ENCODE results near the gene FAM171A2. TPM values are rescaled to one million over a fixed set of nuclear protein-coding genes. Genes with fewer than 3 reads are reported as not detected.
A peak's percentile ranks its signal among the peaks of the same experiment; 100 is the strongest.

FAM171A2 gene
- total RNA-seq, 1 donor from 2014 or later = 89.5 TPM

DNA sequence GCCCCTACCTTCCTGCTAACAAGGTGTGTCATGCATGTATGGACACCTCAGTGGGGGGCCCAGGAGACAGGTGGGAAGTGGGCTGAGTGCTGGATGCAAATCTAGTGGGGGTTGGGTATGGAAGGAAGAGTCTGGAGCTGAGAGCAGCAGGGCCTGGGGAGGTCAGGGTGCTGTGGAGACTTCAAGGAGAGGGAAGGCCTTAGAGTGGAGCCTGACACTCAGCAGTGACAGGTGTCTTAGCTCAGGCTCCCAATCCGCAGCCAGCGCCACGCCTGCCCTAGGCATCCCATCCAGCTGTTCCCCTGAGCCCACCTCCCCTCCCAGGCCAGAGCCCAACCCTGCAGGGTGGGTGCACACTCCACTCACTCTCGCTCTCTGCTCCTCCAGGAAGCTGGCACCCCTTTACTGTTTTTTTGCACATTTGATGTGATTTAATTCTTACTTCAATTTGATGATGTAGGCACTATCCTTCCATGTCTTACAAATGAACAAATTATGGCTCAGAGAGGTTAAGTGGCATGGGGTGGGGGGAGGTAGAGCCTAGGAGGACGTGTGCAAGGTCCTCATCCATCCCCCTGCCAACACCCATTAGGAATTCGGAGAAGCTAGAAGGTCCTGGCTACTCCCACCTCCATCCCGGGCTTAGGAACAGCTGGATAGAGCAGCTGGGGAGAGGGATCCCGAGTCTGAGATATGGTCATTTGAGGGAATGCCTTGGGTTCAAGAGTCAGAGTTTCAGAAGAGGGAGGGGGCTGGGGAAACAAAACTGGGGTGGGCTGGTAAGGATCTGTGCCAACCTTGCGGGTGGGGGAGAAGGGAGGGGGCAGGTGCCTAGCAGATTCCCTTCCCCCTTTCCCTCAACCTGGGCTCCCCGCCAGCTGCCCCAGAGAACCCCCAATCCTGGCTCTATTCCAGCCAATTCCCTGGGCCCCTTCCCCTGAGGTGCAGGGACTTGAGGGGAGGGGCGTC is 2.1 kb downstream of the FAM171A2 start:
- peak; percentile 85 for DNase-seq (ENCODE audit: low read depth)

DNA sequence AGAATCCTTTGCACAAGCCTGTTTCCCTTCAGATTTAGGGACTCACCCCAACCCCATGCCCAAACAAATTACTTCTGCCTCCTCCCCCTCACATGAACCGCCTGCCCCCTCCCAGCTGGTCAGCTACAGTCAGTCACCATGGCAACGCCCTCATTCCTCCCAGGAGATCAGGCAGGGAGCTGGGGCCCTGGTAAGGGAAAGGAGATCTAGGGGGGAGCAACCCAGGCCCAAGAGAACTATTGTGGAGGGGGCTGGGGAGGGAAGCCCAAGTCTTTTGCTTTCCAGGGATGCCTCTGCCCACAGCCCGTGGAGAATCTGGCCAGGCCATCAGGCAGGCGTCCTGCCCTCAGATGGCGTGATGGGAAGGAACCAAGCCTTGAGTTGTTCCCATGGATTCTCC is 2.8 kb downstream of the FAM171A2 start:
- DNase-seq (ENCODE audit: low read depth) = peak; percentile 59

DNA sequence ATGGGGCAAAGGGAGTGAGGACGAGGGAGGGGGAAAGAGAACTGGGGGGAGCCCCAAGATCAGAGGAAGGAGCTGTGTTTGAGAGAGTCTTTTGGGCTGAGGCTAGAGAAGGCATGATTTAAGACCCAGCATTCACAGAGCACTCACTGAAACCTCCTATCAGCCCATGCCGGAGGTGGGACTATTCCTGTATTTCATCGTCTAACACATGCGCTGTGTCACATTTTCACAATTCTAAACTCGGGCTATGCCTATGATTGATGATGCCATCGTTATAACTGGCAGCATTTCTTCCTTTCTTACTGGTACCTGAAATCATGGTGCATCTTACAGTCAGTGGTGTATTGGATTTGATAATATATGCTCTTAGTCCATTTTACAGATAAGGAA is 3.5 kb downstream of the FAM171A2 start:
- DNase-seq (ENCODE audit: low read depth) = no peak

DNA sequence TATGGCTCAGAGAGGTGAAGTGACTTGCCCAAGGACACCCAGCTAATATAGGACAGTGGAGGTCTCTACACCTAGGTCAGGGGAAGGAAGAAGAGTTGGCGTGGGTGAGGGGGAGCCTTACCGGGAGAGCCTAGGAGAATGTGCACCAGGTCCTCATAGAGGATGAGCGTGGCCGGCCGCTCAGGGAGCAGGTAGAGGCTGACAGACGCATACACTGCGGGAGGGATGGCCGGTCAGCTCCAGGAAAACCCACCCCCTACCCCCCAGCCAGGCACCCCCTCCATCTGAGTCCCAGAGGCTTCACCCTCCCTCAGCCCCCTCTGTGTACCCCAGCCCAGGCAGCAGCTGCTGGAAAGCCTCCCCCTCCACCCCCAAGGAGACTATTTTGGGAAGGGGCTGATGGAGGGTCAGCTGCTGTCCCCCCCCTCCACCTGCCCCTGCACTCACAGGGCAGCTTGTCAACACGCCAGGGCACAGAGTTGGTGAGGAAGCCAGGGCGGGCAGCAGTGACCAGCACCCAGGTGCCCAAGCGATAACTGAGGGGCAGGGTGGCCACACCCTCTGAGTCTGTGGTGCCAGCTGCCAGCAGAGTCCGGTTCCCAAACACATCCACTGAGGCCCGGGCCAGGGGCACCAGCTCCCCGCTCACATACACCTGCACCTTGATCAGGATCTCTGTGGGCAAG is 4.1 kb downstream of the FAM171A2 start:
- DNase-seq (ENCODE audit: low read depth) = peak; percentile 66

DNA sequence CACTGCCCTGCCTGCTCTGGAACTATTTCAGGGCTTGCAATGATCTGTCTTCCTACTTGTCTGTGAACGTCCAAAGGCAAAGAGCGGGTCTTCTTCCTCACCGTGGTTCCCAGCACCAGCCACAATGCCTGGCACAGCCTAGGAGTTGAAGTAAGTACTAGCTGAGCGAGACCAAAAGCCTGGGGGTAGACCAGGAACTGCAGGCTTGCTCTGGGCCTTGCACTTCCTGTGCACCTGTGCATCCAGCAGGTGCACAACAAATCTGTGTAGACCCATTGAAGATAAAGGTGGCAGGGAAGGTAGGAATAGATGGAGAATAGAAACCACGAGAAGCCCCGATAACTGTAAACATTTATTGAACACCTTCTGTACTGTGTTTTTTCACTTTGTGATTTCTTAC is 4.6 kb downstream of the FAM171A2 start:
- no peak for DNase-seq (ENCODE audit: low read depth)

DNA sequence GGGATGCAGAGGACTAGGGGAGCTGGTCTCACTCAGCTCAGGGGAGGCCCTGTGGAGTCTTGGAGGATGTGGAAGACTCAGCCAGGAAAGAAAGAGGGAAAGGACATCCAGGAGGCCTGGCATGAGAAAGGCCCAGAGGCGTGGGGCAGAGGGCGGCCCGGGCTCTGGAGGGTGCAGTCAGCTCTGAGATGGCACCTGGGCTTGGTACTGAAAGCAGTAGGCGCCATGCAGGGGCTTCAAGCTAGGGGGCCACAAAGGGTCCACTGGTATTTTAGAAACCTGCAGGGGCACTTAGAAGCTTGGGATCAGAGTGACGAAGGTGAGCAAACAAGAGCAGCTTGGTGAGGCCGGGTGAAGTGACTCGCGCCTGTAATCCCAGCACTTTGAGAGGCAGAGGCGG is 5.6 kb downstream of the FAM171A2 start:
- no peak for DNase-seq (ENCODE audit: low read depth)

DNA sequence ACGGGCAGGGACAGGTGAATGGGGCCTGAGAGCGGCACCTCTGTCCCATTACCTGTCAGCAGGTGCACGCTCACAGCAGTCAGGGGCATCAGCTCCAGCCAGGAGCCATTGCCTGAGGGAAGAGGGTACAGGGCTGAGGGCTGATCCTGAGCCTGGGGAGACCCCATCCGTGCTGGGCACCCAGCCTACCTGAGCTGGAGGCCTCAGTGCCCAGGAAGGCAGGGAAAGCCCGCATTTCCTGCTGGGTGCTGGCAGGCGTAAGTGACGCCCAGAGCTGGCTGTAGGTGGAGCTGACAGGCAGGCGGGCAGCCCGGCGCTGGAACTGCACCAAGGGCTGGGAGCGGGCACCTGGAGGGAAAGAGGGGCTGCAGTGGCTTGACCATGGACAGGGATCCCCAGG is 7.4 kb downstream of the FAM171A2 start:
- DNase-seq (ENCODE audit: low read depth) = no peak

DNA sequence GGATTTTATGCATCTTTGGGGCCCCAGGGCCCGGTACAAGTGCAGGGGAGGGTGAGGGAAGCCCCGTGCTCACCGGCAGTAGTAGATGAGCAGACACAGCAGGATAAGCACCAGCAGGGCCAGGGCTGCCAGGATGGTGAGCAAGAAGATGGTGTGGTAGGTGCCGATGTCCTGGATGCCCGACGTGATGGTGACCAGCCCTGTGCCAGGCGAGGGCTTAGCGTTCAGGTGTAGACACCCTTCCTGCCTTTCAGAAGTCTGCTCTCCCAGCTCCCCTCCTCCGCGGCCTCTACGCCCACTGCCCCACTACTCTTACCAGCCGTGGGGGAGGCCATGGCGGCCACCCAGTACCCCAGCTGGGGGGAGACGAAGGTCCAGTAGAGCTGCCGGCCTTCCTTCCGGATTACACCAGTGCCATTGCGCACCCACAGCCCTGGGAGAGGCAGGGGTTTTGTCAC is 8.0 kb downstream of the FAM171A2 start:
- DNase-seq (ENCODE audit: low read depth) = no peak

DNA sequence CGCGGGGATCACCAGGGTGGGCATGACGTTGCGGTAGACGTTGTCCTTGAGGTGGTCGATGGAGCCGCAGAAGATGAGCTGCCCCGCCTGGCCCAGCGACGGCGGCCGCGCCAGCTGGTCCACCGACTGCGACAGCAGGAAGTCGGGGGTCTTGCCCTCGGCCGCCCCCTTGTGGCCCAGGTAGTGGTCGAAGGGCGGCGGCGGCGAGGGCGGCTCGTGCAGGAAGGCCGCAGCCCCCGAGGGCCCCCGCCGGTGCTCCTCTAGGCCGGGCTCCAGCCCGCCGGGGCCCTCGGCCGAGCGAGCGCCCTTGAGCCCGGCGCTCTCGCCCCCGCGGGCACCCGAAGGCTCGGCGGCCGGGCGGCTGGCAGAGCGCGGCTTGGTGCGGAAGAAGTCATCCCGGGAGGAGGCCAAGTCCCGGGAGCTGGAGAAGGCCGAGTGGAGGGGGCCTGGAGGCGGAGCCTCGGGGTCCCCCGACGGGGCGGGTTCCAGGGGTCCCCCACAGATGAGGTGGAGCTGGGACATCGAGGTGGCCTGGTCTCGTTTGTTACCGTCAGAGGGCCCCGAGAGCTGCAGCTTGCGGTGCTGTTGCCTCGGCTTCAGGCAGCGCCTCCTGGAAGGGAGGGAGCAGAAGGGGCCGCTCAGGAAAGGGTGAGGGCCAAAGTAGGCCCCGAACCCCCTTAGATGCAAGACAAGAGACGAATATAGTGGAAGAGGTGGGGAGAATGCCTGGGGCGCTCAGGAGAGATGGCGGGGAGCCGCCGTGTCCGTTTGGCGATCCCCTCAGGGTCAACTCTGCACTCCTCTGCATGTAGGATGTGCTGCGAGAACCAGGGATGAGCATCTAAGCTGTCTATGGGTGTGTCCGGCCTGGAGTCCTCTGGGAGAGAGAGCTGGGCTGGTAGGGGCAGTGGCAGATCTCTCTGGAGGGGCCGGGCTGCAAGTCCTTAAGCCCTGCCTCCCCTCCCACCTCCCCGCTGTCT is 8.8 kb downstream of the FAM171A2 start:
- no peak for DNase-seq (ENCODE audit: low read depth)

DNA sequence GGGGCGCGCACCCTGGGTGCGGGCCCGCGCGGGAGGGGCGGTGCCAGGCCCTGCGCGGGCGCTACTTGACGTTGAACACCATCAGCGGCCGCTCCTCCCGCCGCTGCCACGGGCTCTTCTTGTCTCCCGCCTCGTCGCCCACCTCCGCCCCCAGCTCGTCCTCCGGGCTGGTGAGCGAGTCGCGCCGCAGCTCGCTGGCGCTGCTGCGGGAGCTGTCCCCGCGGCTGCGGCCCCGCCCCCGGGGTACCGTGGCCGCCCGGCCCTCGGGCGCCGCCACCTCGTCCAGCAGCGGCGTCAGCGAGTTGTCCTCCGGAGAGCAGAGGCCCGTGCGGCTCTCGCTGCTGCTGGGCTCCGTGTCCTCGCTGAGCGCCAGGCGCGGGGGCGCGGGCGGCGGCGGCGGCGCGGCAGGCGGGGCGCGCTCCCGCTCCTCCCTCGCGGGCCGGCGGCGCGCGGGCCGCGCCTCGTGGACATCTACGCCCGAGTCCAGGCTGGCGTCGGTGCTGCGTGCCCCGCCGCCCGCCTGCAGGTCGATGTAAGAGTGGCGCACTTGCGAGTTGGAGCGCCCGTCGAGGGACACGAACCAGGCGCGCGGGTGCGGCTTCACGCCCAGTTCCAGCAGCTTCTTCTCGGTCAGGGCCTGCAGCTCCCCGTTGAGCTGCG is 9.9 kb downstream of the FAM171A2 start:
- no peak for DNase-seq (ENCODE audit: low read depth)

DNA sequence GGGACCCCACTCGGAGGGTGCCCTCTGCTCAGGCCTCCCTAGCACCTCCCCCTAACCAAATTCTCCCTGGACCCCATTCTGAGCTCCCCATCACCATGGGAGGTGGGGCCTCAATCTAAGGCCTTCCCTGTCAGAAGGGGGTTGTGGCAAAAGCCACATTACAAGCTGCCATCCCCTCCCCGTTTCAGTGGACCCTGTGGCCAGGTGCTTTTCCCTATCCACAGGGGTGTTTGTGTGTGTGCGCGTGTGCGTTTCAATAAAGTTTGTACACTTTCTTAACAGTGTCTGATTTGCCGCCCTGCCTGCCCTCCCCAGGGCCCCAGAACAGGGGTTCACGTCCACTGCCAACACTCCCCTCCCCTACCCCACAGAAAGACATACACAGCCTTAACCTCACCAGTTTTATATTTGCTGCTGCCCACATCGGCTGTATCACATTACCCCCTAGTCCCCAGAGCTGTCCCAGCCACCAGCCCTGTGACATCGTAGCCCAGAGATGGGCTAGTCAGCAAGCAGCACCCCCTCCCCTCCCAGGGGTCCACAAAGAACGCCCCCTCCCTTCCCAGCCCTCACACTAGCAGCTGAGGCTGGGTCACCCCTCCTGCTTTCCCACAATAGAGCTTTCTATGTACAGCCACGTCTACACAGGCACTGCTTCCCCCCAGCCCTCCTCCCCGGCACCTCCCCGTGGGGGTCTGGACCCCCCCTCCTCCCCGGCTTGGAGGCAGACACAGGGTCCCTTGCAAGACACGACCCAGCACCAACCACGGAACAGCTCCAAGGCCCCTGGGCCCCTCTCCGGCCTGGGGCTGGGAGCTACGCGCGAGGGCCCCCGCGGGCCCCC is 10.6 kb downstream of the FAM171A2 start:
- DNase-seq (ENCODE audit: low read depth) = peak; percentile 74

DNA sequence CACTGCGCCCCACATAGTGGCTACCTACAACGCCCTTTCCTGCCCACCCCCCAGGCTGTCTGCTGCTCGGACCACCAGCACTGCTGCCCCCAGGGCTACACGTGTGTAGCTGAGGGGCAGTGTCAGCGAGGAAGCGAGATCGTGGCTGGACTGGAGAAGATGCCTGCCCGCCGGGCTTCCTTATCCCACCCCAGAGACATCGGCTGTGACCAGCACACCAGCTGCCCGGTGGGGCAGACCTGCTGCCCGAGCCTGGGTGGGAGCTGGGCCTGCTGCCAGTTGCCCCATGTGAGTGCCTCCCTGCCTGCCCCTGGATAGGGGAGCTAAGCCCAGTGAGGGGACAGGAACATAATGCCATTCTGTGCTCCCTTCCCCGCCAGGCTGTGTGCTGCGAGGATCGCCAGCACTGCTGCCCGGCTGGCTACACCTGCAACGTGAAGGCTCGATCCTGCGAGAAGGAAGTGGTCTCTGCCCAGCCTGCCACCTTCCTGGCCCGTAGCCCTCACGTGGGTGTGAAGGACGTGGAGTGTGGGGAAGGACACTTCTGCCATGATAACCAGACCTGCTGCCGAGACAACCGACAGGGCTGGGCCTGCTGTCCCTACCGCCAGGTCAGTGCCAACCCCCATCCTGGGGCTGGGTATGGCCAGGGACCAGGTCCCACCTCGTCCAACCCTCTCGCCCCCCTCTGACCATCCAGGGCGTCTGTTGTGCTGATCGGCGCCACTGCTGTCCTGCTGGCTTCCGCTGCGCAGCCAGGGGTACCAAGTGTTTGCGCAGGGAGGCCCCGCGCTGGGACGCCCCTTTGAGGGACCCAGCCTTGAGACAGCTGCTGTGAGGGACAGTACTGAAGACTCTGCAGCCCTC is 11.5 kb downstream of the FAM171A2 start:
- no peak for DNase-seq (ENCODE audit: low read depth)

DNA sequence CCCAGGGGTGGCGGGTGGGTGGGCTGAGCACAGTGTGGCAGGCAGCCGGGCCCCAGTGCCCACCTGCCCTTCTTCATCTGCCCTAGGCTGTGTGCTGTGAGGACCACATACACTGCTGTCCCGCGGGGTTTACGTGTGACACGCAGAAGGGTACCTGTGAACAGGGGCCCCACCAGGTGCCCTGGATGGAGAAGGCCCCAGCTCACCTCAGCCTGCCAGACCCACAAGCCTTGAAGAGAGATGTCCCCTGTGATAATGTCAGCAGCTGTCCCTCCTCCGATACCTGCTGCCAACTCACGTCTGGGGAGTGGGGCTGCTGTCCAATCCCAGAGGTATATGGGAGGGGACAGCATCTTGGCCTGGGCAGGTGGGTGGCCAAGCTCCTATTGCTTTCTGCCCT is 12.2 kb downstream of the FAM171A2 start:
- no peak for DNase-seq (ENCODE audit: low read depth)

DNA sequence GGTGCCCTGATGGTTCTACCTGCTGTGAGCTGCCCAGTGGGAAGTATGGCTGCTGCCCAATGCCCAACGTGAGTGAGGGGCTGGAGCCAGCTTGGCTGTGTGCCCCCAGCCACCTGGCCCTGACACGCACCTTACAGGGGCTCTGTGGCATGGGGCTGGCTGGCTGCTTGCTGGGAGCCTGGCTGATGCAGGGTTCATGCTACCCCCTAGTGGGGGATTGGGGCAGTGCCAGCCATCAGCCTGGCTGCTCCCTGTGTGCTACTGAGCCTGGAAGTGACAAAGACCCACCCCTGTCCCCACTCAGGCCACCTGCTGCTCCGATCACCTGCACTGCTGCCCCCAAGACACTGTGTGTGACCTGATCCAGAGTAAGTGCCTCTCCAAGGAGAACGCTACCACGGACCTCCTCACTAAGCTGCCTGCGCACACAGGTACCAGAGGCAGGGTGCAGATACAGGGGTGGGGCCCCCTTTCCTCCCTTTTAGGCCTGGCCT is 12.9 kb downstream of the FAM171A2 start:
- DNase-seq (ENCODE audit: low read depth) = peak; percentile 65

DNA sequence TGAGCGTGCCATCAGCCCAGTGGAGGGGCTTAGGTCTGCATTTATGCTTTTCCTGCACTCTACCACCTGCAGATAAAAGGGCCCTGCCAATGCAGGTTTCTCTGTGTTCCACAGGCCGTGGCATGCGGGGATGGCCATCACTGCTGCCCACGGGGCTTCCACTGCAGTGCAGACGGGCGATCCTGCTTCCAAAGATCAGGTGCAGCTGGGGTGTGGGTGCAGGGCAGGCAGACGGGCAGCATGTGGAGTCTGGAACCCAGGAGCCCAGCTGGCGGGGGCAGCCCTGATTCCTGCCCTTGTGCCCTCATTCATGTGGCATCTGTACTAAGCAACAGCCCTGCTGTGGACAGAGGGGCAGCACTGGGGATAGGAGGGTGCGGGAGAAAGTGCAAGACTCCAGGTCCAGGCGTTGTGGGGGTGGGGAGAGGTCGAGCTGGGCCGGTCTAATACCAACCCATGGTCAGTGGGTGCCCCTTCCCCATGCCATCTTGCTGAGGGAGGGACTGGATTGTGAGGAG is 14.0 kb downstream of the FAM171A2 start:
- no peak for DNase-seq (ENCODE audit: low read depth)

DNA sequence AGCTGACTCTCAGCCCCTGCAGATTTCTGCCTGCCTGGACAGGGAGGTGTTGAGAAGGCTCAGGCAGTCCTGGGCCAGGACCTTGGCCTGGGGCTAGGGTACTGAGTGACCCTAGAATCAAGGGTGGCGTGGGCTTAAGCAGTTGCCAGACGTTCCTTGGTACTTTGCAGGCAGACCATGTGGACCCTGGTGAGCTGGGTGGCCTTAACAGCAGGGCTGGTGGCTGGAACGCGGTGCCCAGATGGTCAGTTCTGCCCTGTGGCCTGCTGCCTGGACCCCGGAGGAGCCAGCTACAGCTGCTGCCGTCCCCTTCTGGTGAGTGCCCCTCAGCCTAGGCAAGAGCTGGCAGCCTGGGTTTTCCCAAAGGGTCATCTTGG is 14.7 kb downstream of the FAM171A2 start:
- DNase-seq (ENCODE audit: low read depth) = no peak

DNA sequence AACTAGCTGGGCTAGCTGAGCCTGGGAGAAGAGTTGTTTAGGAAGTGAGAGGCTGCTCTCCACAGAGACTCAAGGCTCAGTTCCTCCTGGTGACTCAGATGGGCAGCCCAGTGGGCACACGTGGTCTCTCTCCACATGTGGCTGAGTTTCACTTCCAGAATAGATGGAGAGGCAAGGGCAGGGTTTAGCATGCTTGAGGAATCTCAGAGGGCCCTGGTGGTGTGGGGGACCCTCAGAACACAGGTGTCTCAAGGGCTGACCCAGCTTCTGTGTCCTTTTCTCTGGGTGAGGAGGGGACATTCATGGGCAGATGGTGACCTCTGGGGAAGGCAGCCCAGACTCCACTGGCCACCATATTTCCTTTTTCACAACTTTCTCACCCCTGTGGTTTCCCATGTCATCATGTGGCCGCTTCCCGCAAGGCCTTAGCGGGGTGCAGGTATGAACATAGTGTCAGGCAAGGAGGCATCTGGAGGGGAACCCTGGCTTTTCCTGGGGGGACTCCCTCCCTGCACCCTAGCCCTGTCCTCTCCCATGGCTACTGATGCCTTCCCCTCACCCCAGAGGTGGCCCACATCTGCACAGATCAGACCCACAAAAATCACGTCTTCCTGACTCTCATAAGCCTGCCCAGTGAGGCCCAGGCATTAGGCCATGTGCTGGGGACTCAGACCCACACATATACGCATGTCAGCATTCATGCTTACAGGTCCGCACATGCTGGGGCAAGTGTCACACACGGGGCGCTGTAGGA is 15.2 kb downstream of the FAM171A2 start:
- peak; percentile 67 for DNase-seq (ENCODE audit: low read depth)

Measured in myocyte (in vitro differentiated cells).